NB4 (cell line): ENCODE data around the gene EED.

ENCODE experiments used
- DNase-seq: peaks from one replicate; pipeline ENCODE4 v3.0.0; 2010; ENCODE audit warnings: low read depth
- H3K4me3 ChIP-seq: one replicate; pipeline ENCODE4 v1.5.1; 2011; ENCODE audit warnings: mild to moderate bottlenecking, low read depth, low read length, moderate library complexity
- CTCF ChIP-seq: IDR thresholded peaks from one replicate; pipeline ENCODE4 v1.5.1; 2012; ENCODE audit warnings: low read depth, low read length
- MAX ChIP-seq: IDR thresholded peaks from 2 replicates; pipeline ENCODE4 v1.6.1; 2011; ENCODE audit warnings: low read depth, low read length
- MYC ChIP-seq: IDR thresholded peaks from 2 replicates; pipeline ENCODE4 v1.6.1; 2011; ENCODE audit warnings: low read depth, low read length
- POLR2A ChIP-seq: IDR thresholded peaks from 2 replicates; pipeline ENCODE4 v1.6.1; 2011; ENCODE audit warnings: mild to moderate bottlenecking; ENCODE audit not compliant: insufficient read length; ENCODE audit errors: extremely low read depth

EED gene

GRCh38 chr11:86244522-86245368 is at the start of gene EED:
TSS of gene EED (plus strand) at chr11:86244753. CDS start at chr11:86245230, 477 bp downstream.
- TF ChIP-seq POLR2A (peak; percentile 62), CTCF (no peak), MYC (peak; percentile 84), MAX (peak; percentile 73)
- DNase-seq, result peak; percentile 100
- H3K4me3 ChIP-seq, result peak within 1 kb of the TSS; percentile 95

GRCh38 chr11:86194998-86195397 is 49.6 kb upstream of the EED start:
- no peak for DNase-seq
- no peak overlapping the region for H3K4me3 ChIP-seq
- TF ChIP-seq MYC, result no peak
- no peak for TF ChIP-seq CTCF
- TF ChIP-seq MAX, result no peak
- TF ChIP-seq POLR2A, result no peak

- no peak for TF ChIP-seq CTCF
- TF ChIP-seq MYC, result no peak
- no peak for TF ChIP-seq POLR2A
- no peak for TF ChIP-seq MAX
- DNase-seq, result peak; percentile 36
- no peak overlapping the region for H3K4me3 ChIP-seq
Observed at GRCh38 chr11:86196085-86196696, 48.4 kb upstream of the EED start.

GRCh38 chr11:86196913-86197312 is 47.6 kb upstream of the EED start:
- peak; percentile 52 for DNase-seq
- TF ChIP-seq POLR2A (no peak), CTCF (no peak), MAX (no peak), MYC (0 out of 2 replicates have a peak, but pooled peaks have one; percentile 10)
- H3K4me3 ChIP-seq, result no peak overlapping the region

- no peak for TF ChIP-seq CTCF
- TF ChIP-seq MYC, result peak; percentile 33
- DNase-seq, result peak; percentile 65
Observed at GRCh38 chr11:86197448-86197847, 47.1 kb upstream of the EED start.

More at GRCh38 chr11:86197448-86197847, 47.1 kb upstream of the EED start:
- no peak overlapping the region for H3K4me3 ChIP-seq
